Measurements from ENCODE around the gene DIDO1.
"Not testable (repeated sequence)": the region's sequence is repeated elsewhere in the genome, so short reads cannot be mapped to it uniquely, and the experiment has no call there.

The DIDO1 gene

GRCh38 chr20:62881662-62882395 lies 44.5 kb downstream of the DIDO1 start:
- in situ Hi-C loops (cut with MboI; ENCODE audit: low sequenced_read_pairs) = no loop called here

- in situ Hi-C loops (cut with MboI; ENCODE audit: low sequenced_read_pairs) = no loop called here
These were observed 45.2 kb downstream of the DIDO1 start for GRCh38 chr20:62880935-62881661.

GRCh38 chr20:62880147-62880934 lies 46.0 kb downstream of the DIDO1 start:
- in situ Hi-C loops (cut with MboI; ENCODE audit: low sequenced_read_pairs) = no loop called here

- in situ Hi-C loops (cut with MboI; ENCODE audit: low sequenced_read_pairs) = no loop called here
These were observed 46.8 kb downstream of the DIDO1 start for GRCh38 chr20:62879275-62880146.

GRCh38 chr20:62878244-62879038 lies 47.9 kb downstream of the DIDO1 start:
- in situ Hi-C loops (cut with MboI; ENCODE audit: low sequenced_read_pairs) = no loop called here

GRCh38 chr20:62876902-62877816 lies 49.1 kb downstream of the DIDO1 start:
- in situ Hi-C loops (cut with MboI; ENCODE audit: low sequenced_read_pairs) = no loop called here

- in situ Hi-C loops (cut with MboI; ENCODE audit: low sequenced_read_pairs) = no loop called here
These were observed 49.8 kb downstream of the DIDO1 start for GRCh38 chr20:62876501-62876901.

GRCh38 chr20:62875419-62876361 lies 50.6 kb downstream of the DIDO1 start:
- in situ Hi-C loops (cut with MboI; ENCODE audit: low sequenced_read_pairs) = no loop called here

GRCh38 chr20:62874964-62875344 lies 51.4 kb downstream of the DIDO1 start:
- in situ Hi-C loops (cut with MboI; ENCODE audit: low sequenced_read_pairs) = no loop called here

GRCh38 chr20:62873681-62874031 lies 52.6 kb downstream of the DIDO1 start:
- in situ Hi-C loops (cut with MboI; ENCODE audit: low sequenced_read_pairs) = not testable (repeated sequence)

GRCh38 chr20:62873280-62873679 lies 53.0 kb downstream of the DIDO1 start:
- in situ Hi-C loops (cut with MboI; ENCODE audit: low sequenced_read_pairs) = no loop called here

GRCh38 chr20:62872862-62873261 lies 53.4 kb downstream of the DIDO1 start:
- in situ Hi-C loops (cut with MboI; ENCODE audit: low sequenced_read_pairs) = no loop called here

- in situ Hi-C loops (cut with MboI; ENCODE audit: low sequenced_read_pairs) = no loop called here
These were observed 54.0 kb downstream of the DIDO1 start for GRCh38 chr20:62872184-62872847.

- in situ Hi-C loops (cut with MboI; ENCODE audit: low sequenced_read_pairs) = no loop called here
These were observed 62.1 kb downstream of the DIDO1 start for GRCh38 chr20:62864207-62864606.

GRCh38 chr20:62861726-62862336 lies 64.5 kb downstream of the DIDO1 start, which contains the start of gene TCFL5:
TSS of gene TCFL5 (minus strand) at chr20:62861822. CDS start at chr20:62861670, 152 bp downstream.
- in situ Hi-C loops (cut with MboI; ENCODE audit: low sequenced_read_pairs) = no loop called here

- in situ Hi-C loops (cut with MboI; ENCODE audit: low sequenced_read_pairs) = no loop called here
These were observed 65.2 kb downstream of the DIDO1 start for GRCh38 chr20:62860924-62861691.
